Activated CD4-positive, alpha-beta T cell treated with anti-CD3 and anti-CD28 coated beads for 36 hours (primary cell): ENCODE results near the gene CFAP107. TPM values are rescaled to one million over a fixed set of nuclear protein-coding genes. Genes with fewer than 3 reads are reported as not detected.
"Not testable (repeated sequence)": the region's sequence is repeated elsewhere in the genome, so short reads cannot be mapped to it uniquely, and the experiment has no call there.

Experiments used
- ATAC-seq: fragments of 200-7000 bp; cut with Tn5 transposase; one replicate; pipeline ENCODE4 v1.10.0; 2021; ENCODE audit warnings: mild to moderate bottlenecking, moderate library complexity
- CTCF ChIA-PET: fragments of 350-600 bp; sonication (Branson Sonifier 250); formaldehyde crosslinking; loops from one replicate; lab custom pipeline; 2021; ENCODE audit warnings: antibody characterized with exemption; lab: Charles Lee
- POLR2A ChIA-PET: fragments of 350-600 bp; sonication (Branson Sonifier 250); formaldehyde crosslinking; loops from one replicate; lab custom pipeline; 2021; ENCODE audit warnings: antibody characterized with exemption, inconsistent platforms; lab: Charles Lee
- DNase-seq: peaks from one replicate; pipeline ENCODE4 v3.0.0-alpha.2; 2020
- H3K27ac Mint-ChIP-seq: one replicate; pipeline ENCODE4 v1.8.0; 2021; ENCODE audit warnings: mixed read lengths
- H3K27me3 Mint-ChIP-seq: one replicate; pipeline ENCODE4 v1.8.0; 2021; ENCODE audit warnings: mixed read lengths
- H3K36me3 Mint-ChIP-seq: one replicate; pipeline ENCODE4 v1.8.0; 2021; ENCODE audit warnings: low read depth, mixed read lengths
- H3K4me1 Mint-ChIP-seq: one replicate; pipeline ENCODE4 v1.8.0; 2021; ENCODE audit warnings: mixed read lengths
- H3K4me3 Mint-ChIP-seq: one replicate; pipeline ENCODE4 v1.8.0; 2021; ENCODE audit warnings: mild to moderate bottlenecking, moderate library complexity, mixed read lengths
- H3K9me3 Mint-ChIP-seq: one replicate; pipeline ENCODE4 v1.8.0; 2021; ENCODE audit warnings: low read depth, mixed read lengths
- intact Hi-C, 2 experiments: fragments of 100-400 bp; cut with DNase I in 1 of 2; cut with micrococcal nuclease in 1 of 2; formaldehyde crosslinking; loops; one replicate each; pipeline versions ENCODE4 v1.14.2 to v1.15.1; 2022 to 2024; cut with DNase I, micrococcal nuclease
- total RNA-seq, 2 experiments: library from RNA; stranded (reverse); gene quantifications; one replicate each; pipeline ENCODE4 v1.2.3, GENCODE V29; 2021

CFAP107 gene
- total RNA-seq, 2 experiments from 2014 or later = not detected

DNA sequence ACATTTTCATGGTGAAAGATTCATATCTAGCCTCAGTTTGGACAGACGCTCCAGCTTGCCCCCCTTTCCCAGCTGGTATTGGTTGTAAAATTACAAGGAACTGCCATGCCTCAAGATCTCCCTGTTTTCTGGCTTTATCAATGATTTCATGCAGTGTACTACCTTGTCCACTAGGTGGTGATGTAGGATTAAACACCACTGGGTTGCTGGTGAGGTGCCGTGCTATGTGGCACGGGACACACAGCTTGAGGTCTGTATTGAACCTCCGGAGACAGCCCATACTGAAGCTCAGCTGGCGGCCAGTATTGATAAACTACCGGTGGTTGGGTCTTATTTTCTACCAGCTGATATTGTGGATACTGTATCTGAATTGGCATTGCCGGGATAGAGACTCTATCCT, 37.8 kb downstream of the CFAP107 start:
- H3K27me3 Mint-ChIP-seq, H3K36me3 Mint-ChIP-seq, H3K4me3 Mint-ChIP-seq, POLR2A ChIA-PET, intact Hi-C loops, H3K4me1 Mint-ChIP-seq, H3K27ac Mint-ChIP-seq, ATAC-seq: not testable (repeated sequence)
- H3K9me3 Mint-ChIP-seq = peaks cover 18% of the 10 kb centered on the region
- CTCF ChIA-PET = interaction anchor here (0.6 kb wide), 1 partner anchor 505 kb away, joined by 3 read pairs; no protein-coding TSS in a partner anchor
- DNase-seq = peak; percentile 9

GRCh38 chr1:12784729-12785128, 38.7 kb downstream of the CFAP107 start:
- CTCF ChIA-PET, POLR2A ChIA-PET, H3K27me3 Mint-ChIP-seq, H3K36me3 Mint-ChIP-seq, H3K4me3 Mint-ChIP-seq, ATAC-seq, intact Hi-C loops, H3K27ac Mint-ChIP-seq, H3K4me1 Mint-ChIP-seq: not testable (repeated sequence)
- peaks cover 18% of the 10 kb centered on the region for H3K9me3 Mint-ChIP-seq
- peak; percentile 13 for DNase-seq

GRCh38 chr1:12791097-12791496, 45.1 kb downstream of the CFAP107 start, which contains the start of gene PRAMEF1:
TSS of gene PRAMEF1 (plus strand) at chr1:12791397. CDS start at chr1:12793228, 1,831 bp downstream.
- ATAC-seq, H3K9me3 Mint-ChIP-seq, H3K36me3 Mint-ChIP-seq, H3K27ac Mint-ChIP-seq, intact Hi-C loops, CTCF ChIA-PET, H3K4me1 Mint-ChIP-seq, DNase-seq, H3K4me3 Mint-ChIP-seq, H3K27me3 Mint-ChIP-seq, POLR2A ChIA-PET: not testable (repeated sequence)

GRCh38 chr1:12798911-12799310, 52.9 kb downstream of the CFAP107 start:
- Mint-ChIP-seq H3K9me3 (no peaks in the 10 kb centered on the region), H3K4me1 (no peaks in the 10 kb centered on the region), H3K4me3 (no peak overlapping the region), H3K36me3 (no peaks in the 10 kb centered on the region), H3K27me3 (no peaks in the 10 kb centered on the region), H3K27ac (no peak overlapping the region)
- ATAC-seq = no peak
- ChIA-PET POLR2A (no interaction called here), CTCF (no interaction called here)
- intact Hi-C loops = no loop called here
- DNase-seq = no peak

GRCh38 chr1:12799730-12800129, 53.7 kb downstream of the CFAP107 start:
- no peaks in the 10 kb centered on the region for H3K36me3 Mint-ChIP-seq
- ChIA-PET CTCF (no interaction called here), POLR2A (no interaction called here)
- DNase-seq (no peak), ATAC-seq (no peak)
- no peak overlapping the region for H3K4me3 Mint-ChIP-seq
- peaks cover 1% of the 10 kb centered on the region for H3K9me3 Mint-ChIP-seq
- H3K4me1 Mint-ChIP-seq = no peaks in the 10 kb centered on the region
- H3K27me3 Mint-ChIP-seq = peaks cover 1% of the 10 kb centered on the region
- H3K27ac Mint-ChIP-seq = no peak overlapping the region
- intact Hi-C loops = no loop called here

- CTCF ChIA-PET = no interaction called here
- H3K9me3 Mint-ChIP-seq = peaks cover 4% of the 10 kb centered on the region
- no peak for DNase-seq
These were observed 63.9 kb downstream of the CFAP107 start for GRCh38 chr1:12809933-12810332.

GRCh38 chr1:12810691-12811408, 64.8 kb downstream of the CFAP107 start:
- CTCF ChIA-PET = no interaction called here
- H3K9me3 Mint-ChIP-seq = no peaks in the 10 kb centered on the region
- H3K27me3 Mint-ChIP-seq = peaks cover 16% of the 10 kb centered on the region
- no peaks in the 10 kb centered on the region for H3K36me3 Mint-ChIP-seq
- H3K4me1 Mint-ChIP-seq = no peaks in the 10 kb centered on the region
- ATAC-seq = no peak
- POLR2A ChIA-PET = no interaction called here
- DNase-seq = no peak
- intact Hi-C loops = no loop called here
- no peak overlapping the region for H3K27ac Mint-ChIP-seq
- H3K4me3 Mint-ChIP-seq = no peak overlapping the region

More at GRCh38 chr1:12809933-12810332, 63.9 kb downstream of the CFAP107 start:
- H3K4me1 Mint-ChIP-seq = no peaks in the 10 kb centered on the region
- POLR2A ChIA-PET = no interaction called here
- intact Hi-C loops = no loop called here
- no peak overlapping the region for H3K4me3 Mint-ChIP-seq
- H3K27ac Mint-ChIP-seq = no peak overlapping the region
- H3K27me3 Mint-ChIP-seq = peaks cover 20% of the 10 kb centered on the region
- H3K36me3 Mint-ChIP-seq = no peaks in the 10 kb centered on the region
- ATAC-seq = no peak

DNA sequence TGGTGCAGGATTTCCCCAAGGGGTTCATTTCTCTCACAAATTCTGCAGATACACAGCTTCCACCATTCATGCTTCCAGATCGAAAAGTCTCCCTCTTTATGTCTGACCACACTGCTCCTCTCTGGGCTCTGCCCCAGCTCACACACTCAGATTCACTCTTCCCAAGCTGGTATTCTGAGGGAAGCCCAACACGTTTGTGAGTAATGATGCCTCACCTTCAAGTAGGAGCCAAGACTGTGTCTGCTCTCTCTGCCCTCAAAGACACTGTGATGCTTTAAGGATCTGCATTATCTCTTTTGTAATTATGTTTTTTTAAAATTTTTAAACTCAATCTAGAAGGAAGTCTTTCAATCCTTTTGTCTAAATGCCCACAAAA, 65.4 kb downstream of the CFAP107 start:
- H3K4me3 Mint-ChIP-seq = no peak overlapping the region
- H3K27ac Mint-ChIP-seq = no peak overlapping the region
- intact Hi-C loops = no loop called here
- ATAC-seq = no peak
- no peaks in the 10 kb centered on the region for H3K36me3 Mint-ChIP-seq
- DNase-seq = no peak
- POLR2A ChIA-PET = no interaction called here
- no peaks in the 10 kb centered on the region for H3K9me3 Mint-ChIP-seq
- H3K27me3 Mint-ChIP-seq = peaks cover 15% of the 10 kb centered on the region
- CTCF ChIA-PET = no interaction called here
- H3K4me1 Mint-ChIP-seq = no peaks in the 10 kb centered on the region

Other genes starting within 250 kb of the CFAP107 start
- gene DHRS3, start 128.0 kb upstream of the CFAP107 start, total RNA-seq = 10 to 100 TPM; 33.3 to 34.6 TPM
- gene AADACL4, start 102.1 kb upstream of the CFAP107 start, total RNA-seq = not detected
- gene AADACL3, start 30.1 kb upstream of the CFAP107 start, total RNA-seq = not detected
- gene PRAMEF12, start 27.5 kb downstream of the CFAP107 start, total RNA-seq = not detected
- gene PRAMEF1, start 45.2 kb downstream of the CFAP107 start, total RNA-seq = not detected
- not detected for gene PRAMEF11, start 85.2 kb downstream of the CFAP107 start, total RNA-seq
- not detected for gene HNRNPCL1, start 102.5 kb downstream of the CFAP107 start, total RNA-seq
- not detected for gene PRAMEF2, start 110.9 kb downstream of the CFAP107 start, total RNA-seq
- gene PRAMEF4, start 140.0 kb downstream of the CFAP107 start, total RNA-seq = not detected
- not detected for gene PRAMEF10, start 152.1 kb downstream of the CFAP107 start, total RNA-seq
- gene PRAMEF7, start 170.4 kb downstream of the CFAP107 start, total RNA-seq = not detected
- gene PRAMEF6, start 201.4 kb downstream of the CFAP107 start, total RNA-seq = not detected